Measurements from ENCODE around the gene SPP2.

- TF ChIP-seq CTCF (IDR thresholded peaks at IDR 0.05; ENCODE audit: poor library complexity) (no peak), EZH2 (IDR thresholded peaks at IDR 0.05; ENCODE audit: borderline replicate concordance) (no peak), EZH2phosphoT487 (IDR thresholded peaks at IDR 0.05; ENCODE audit: low read depth, severe bottlenecking, unreplicated experiment) (no peak)
Observed at GRCh38 chr2:234074751-234075517, 24.4 kb downstream of the SPP2 start.
